HL-60 (cell line): Measurements from ENCODE around the gene USP11.

Source experiments
- DNase-seq, 2 experiments: peaks; one replicate each; pipeline ENCODE4 v3.0.0-alpha.2; 2010 to 2020; ENCODE audit warnings: low read depth in 1 of 2, low spot score in 1 of 2
- H3K27ac ChIP-seq: fragments of 250-450 bp; sonication (Bioruptor Pico); replicated peaks from 2 replicates; pipeline ENCODE4 v1.5.1; 2020; ENCODE audit warnings: mild to moderate bottlenecking, moderate library complexity
- H3K27me3 ChIP-seq: fragments of 250-450 bp; sonication (Bioruptor Pico); 2 replicates; pipeline ENCODE4 v1.5.1; 2021; ENCODE audit warnings: mild to moderate bottlenecking, moderate library complexity; ENCODE audit not compliant: insufficient read depth, poor library complexity, severe bottlenecking
- H3K4me3 ChIP-seq: replicated peaks from 2 replicates; pipeline ENCODE4 v1.5.1; 2011; ENCODE audit warnings: mild to moderate bottlenecking, control low read depth, low read length; ENCODE audit not compliant: insufficient read depth
- CTCF ChIP-seq: IDR thresholded peaks from one replicate; pipeline ENCODE4 v1.5.1; 2011; ENCODE audit warnings: low read length, control low read depth, inconsistent platforms; ENCODE audit not compliant: insufficient read depth
- GABPA ChIP-seq: IDR thresholded peaks from 2 replicates; pipeline ENCODE4 v1.6.1; 2012; ENCODE audit warnings: low read depth
- POLR2AphosphoS5 ChIP-seq: IDR thresholded peaks from 2 replicates; pipeline ENCODE4 v1.6.1; 2012; ENCODE audit warnings: low read depth
- SPI1 ChIP-seq: IDR thresholded peaks from 2 replicates; pipeline ENCODE4 v1.6.1; 2012; ENCODE audit warnings: low read depth, mild to moderate bottlenecking, borderline replicate concordance
- TF ChIP-seq, protein P1 (sequence below): IDR thresholded peaks from 2 replicates; pipeline ENCODE4 v1.6.1; 2012; ENCODE audit warnings: low read depth; ENCODE audit not compliant: insufficient replicate concordance

Gene USP11

DNA sequence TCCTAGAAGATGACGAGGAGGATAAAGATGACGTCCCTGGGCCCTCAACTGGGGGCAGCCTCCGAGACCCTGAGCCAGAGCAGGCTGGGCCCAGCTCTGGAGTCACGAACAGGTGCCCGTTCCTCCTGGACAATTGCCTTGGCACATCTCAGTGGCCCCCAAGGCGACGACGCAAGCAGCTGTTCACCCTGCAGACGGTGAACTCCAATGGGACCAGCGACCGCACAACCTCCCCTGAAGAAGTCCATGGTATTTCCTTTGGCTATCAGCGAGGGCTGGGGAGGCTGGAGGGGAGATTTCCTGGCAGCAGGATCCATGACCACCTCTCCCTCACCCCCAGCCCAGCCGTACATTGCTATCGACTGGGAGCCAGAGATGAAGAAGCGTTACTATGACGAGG, 11.9 kb downstream of the USP11 start:
- TF ChIP-seq POLR2AphosphoS5 = no peak
- TF ChIP-seq SPI1 = no peak
- TF ChIP-seq, protein P1, sequence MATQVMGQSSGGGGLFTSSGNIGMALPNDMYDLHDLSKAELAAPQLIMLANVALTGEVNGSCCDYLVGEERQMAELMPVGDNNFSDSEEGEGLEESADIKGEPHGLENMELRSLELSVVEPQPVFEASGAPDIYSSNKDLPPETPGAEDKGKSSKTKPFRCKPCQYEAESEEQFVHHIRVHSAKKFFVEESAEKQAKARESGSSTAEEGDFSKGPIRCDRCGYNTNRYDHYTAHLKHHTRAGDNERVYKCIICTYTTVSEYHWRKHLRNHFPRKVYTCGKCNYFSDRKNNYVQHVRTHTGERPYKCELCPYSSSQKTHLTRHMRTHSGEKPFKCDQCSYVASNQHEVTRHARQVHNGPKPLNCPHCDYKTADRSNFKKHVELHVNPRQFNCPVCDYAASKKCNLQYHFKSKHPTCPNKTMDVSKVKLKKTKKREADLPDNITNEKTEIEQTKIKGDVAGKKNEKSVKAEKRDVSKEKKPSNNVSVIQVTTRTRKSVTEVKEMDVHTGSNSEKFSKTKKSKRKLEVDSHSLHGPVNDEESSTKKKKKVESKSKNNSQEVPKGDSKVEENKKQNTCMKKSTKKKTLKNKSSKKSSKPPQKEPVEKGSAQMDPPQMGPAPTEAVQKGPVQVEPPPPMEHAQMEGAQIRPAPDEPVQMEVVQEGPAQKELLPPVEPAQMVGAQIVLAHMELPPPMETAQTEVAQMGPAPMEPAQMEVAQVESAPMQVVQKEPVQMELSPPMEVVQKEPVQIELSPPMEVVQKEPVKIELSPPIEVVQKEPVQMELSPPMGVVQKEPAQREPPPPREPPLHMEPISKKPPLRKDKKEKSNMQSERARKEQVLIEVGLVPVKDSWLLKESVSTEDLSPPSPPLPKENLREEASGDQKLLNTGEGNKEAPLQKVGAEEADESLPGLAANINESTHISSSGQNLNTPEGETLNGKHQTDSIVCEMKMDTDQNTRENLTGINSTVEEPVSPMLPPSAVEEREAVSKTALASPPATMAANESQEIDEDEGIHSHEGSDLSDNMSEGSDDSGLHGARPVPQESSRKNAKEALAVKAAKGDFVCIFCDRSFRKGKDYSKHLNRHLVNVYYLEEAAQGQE = no peak
- TF ChIP-seq CTCF = no peak
- no peak for TF ChIP-seq GABPA
- Histone ChIP-seq H3K27me3 (no peaks in the 10 kb centered on the region), H3K4me3 (no peak overlapping the region), H3K27ac (no peak overlapping the region)
- no peak for DNase-seq

DNA sequence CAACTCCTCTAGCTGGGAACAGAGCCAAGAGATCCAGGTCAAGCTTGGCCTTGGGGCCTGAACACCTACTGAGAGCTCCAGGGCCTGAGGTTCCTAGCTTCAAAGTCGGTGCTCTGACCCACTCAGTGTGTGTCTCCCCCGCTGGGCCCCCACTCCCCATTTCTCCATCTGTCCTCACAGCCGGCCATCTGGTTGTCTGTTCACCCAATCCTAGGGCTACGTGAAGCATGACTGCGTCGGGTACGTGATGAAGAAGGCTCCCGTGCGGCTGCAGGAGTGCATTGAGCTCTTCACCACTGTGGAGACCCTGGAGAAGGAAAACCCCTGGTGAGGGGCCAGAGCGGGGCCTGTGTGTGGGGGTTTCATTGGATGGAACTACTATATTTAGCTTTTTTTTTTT, 12.3 kb downstream of the USP11 start:
- no peak for TF ChIP-seq CTCF
- TF ChIP-seq GABPA = no peak
- TF ChIP-seq, protein P1 = no peak
- TF ChIP-seq SPI1 = no peak
- no peak for TF ChIP-seq POLR2AphosphoS5
- Histone ChIP-seq H3K4me3 (no peak overlapping the region), H3K27ac (no peak overlapping the region), H3K27me3 (no peaks in the 10 kb centered on the region)
- no peak for DNase-seq

DNA sequence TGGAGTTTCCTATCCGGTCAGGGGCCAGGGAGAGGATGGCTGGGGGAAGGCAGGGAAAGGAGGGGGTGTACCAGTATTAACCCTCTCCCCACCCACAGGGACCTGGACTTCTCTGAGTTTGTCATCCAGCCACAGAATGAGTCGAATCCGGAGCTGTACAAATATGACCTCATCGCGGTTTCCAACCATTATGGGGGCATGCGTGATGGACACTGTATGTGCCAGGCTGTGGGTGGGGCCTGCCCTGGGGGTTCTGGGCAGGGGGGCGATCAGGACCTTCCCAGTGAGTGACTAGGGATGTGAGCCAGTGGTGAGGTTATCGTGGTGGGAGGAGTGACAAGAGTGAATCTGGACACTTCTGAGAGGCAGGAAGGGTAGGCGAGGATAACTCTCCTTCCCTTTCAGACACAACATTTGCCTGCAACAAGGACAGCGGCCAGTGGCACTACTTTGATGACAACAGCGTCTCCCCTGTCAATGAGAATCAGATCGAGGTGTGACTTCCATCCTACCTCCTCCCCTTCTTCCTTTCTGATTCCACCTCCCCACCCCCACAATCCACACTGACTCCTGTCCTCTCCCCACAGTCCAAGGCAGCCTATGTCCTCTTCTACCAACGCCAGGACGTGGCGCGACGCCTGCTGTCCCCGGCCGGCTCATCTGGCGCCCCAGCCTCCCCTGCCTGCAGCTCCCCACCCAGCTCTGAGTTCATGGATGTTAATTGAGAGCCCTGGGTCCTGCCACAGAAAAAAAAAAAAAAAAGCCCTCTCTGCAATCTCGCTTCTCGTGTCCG, 14.6 kb downstream of the USP11 start:
- TF ChIP-seq CTCF (no peak), SPI1 (no peak), POLR2AphosphoS5 (no peak), GABPA (no peak)
- TF ChIP-seq, protein P1 = no peak
- DNase-seq = no peak
- Histone ChIP-seq H3K4me3 (no peak overlapping the region), H3K27ac (no peak overlapping the region), H3K27me3 (no peaks in the 10 kb centered on the region)
